Skeletal muscle tissue (tissue), 4 donors: ENCODE results near the gene PTBP1. TPM values are rescaled to one million over a fixed set of nuclear protein-coding genes. Genes with fewer than 3 reads are reported as not detected.

Experiments used
- H3K27ac ChIP-seq: one replicate; pipeline ENCODE4 v1.7.0; 2013; ENCODE audit warnings: mild to moderate bottlenecking, low read depth, low read length, inconsistent platforms
- H3K27me3 ChIP-seq, 3 donors: one replicate each; pipeline ENCODE4 v1.7.0; 2013; ENCODE audit warnings: low read length in 3 of 3; ENCODE audit not compliant: control insufficient read depth in 3 of 3, insufficient read depth in 3 of 3
- H3K36me3 ChIP-seq, 3 donors: one replicate each; pipeline ENCODE4 v1.7.0; 2013; ENCODE audit warnings: low read length in 3 of 3; ENCODE audit not compliant: control insufficient read depth in 3 of 3, insufficient read depth in 3 of 3
- H3K4me1 ChIP-seq, 3 donors: one replicate each; pipeline ENCODE4 v1.7.0; 2013; ENCODE audit warnings: low read length in 3 of 3, mild to moderate bottlenecking in 3 of 3; ENCODE audit not compliant: control insufficient read depth in 3 of 3, insufficient read depth in 3 of 3
- H3K4me3 ChIP-seq, 3 donors: one replicate each; pipeline ENCODE4 v1.7.0; 2013; ENCODE audit warnings: low read length in 3 of 3
- H3K9ac ChIP-seq, 3 donors: one replicate each; pipeline ENCODE4 v1.7.0; 2013; ENCODE audit warnings: low read length in 3 of 3, mild to moderate bottlenecking in 3 of 3, moderate library complexity in 2 of 3, low read depth in 1 of 3
- H3K9me3 ChIP-seq, 3 donors: one replicate each; pipeline ENCODE4 v1.7.0; 2013; ENCODE audit warnings: low read length in 3 of 3; ENCODE audit not compliant: control insufficient read depth in 3 of 3
- total RNA-seq: library from RNA; depleted of rRNA; stranded (reverse); fragments of >200 nt; gene quantifications from one replicate; pipeline ENCODE4 v1.2.3, GENCODE V29; 2014
- donor health status: Osteomylitis.

PTBP1 gene
- total RNA-seq: 50.1 TPM

- Histone ChIP-seq H3K4me1 (peaks cover 49 to 56% (median 54%) of the 10 kb centered on the region in 3 donors), H3K36me3 (peaks cover 6 to 9% (median 6%) of the 10 kb centered on the region in 3 donors), H3K9me3 (no peaks in the 10 kb centered on the region)
Measured at GRCh38 chr19:796692-797527, at the start of gene PTBP1. Gene PTBP1 (plus strand): TSS chr19:797452. CDS start chr19:797498, 46 bp downstream.

GRCh38 chr19:748274-748598 is 49.0 kb upstream of the PTBP1 start:
- peaks cover 0 to 8% (median 0%) of the 10 kb centered on the region in 3 donors for H3K9me3 ChIP-seq
- H3K4me1 ChIP-seq: no peaks in the 10 kb centered on the region
- H3K27me3 ChIP-seq: peaks cover 0 to 15% (median 13%) of the 10 kb centered on the region in 3 donors
- no peak overlapping the region for H3K9ac ChIP-seq
- H3K4me3 ChIP-seq: no peak overlapping the region
- no peak overlapping the region for H3K27ac ChIP-seq
- peaks cover 0 to 2% (median 2%) of the 10 kb centered on the region in 3 donors for H3K36me3 ChIP-seq

More at GRCh38 chr19:796692-797527, at the start of gene PTBP1:
- Histone ChIP-seq H3K9ac (peak within 1 kb of the TSS; percentile 88 to 94 (median 91)), H3K27ac (peak within 1 kb of the TSS; percentile 78), H3K27me3 (no peaks in the 10 kb centered on the region), H3K4me3 (peak within 1 kb of the TSS; percentile 87 to 93 (median 90))

GRCh38 chr19:749811-750210 is 47.4 kb upstream of the PTBP1 start:
- Histone ChIP-seq H3K9ac (no peak overlapping the region), H3K36me3 (peaks cover 0 to 2% (median 2%) of the 10 kb centered on the region in 3 donors), H3K27me3 (peaks cover 0 to 16% (median 16%) of the 10 kb centered on the region in 3 donors), H3K9me3 (peaks cover 0 to 8% (median 0%) of the 10 kb centered on the region in 3 donors), H3K4me3 (no peak overlapping the region), H3K4me1 (no peaks in the 10 kb centered on the region), H3K27ac (no peak overlapping the region)

- Histone ChIP-seq H3K36me3 (peaks cover 0 to 2% (median 2%) of the 10 kb centered on the region in 3 donors), H3K4me3 (no peak within 1 kb of the TSS), H3K9me3 (peaks cover 0 to 8% (median 0%) of the 10 kb centered on the region in 3 donors), H3K9ac (no peak within 1 kb of the TSS), H3K4me1 (no peaks in the 10 kb centered on the region), H3K27ac (no peak within 1 kb of the TSS), H3K27me3 (peaks cover 0 to 22% (median 19%) of the 10 kb centered on the region in 3 donors)
Measured at GRCh38 chr19:750640-751423, 46.4 kb upstream of the PTBP1 start, which contains the start of gene MISP. Gene MISP (plus strand): TSS chr19:751112. CDS start chr19:756947, 5,835 bp downstream.

- Histone ChIP-seq H3K4me1 (no peaks in the 10 kb centered on the region), H3K36me3 (no peaks in the 10 kb centered on the region), H3K27me3 (peaks cover 2 to 22% (median 19%) of the 10 kb centered on the region in 3 donors), H3K9me3 (peaks cover 0 to 8% (median 0%) of the 10 kb centered on the region in 3 donors), H3K27ac (no peak overlapping the region), H3K9ac (no peak overlapping the region), H3K4me3 (no peak overlapping the region)
Measured at GRCh38 chr19:751501-752341, 45.5 kb upstream of the PTBP1 start.

GRCh38 chr19:752652-753517 is 44.4 kb upstream of the PTBP1 start:
- Histone ChIP-seq H3K9ac (no peak overlapping the region), H3K27ac (no peak overlapping the region), H3K4me3 (peak overlapping the region in 2 of 3 donors; percentile 22 to 38), H3K36me3 (no peaks in the 10 kb centered on the region), H3K4me1 (no peaks in the 10 kb centered on the region), H3K9me3 (peaks cover 0 to 4% (median 0%) of the 10 kb centered on the region in 3 donors), H3K27me3 (peaks cover 4 to 22% (median 19%) of the 10 kb centered on the region in 3 donors)

GRCh38 chr19:754530-754929 is 42.7 kb upstream of the PTBP1 start:
- Histone ChIP-seq H3K36me3 (no peaks in the 10 kb centered on the region), H3K27me3 (peaks cover 4 to 22% (median 19%) of the 10 kb centered on the region in 3 donors), H3K9me3 (no peaks in the 10 kb centered on the region), H3K27ac (no peak overlapping the region), H3K9ac (no peak overlapping the region), H3K4me1 (no peaks in the 10 kb centered on the region), H3K4me3 (no peak overlapping the region)

- H3K36me3 ChIP-seq: no peaks in the 10 kb centered on the region
- no peaks in the 10 kb centered on the region for H3K4me1 ChIP-seq
- no peak overlapping the region for H3K27ac ChIP-seq
- H3K9me3 ChIP-seq: no peaks in the 10 kb centered on the region
- peaks cover 4 to 22% (median 19%) of the 10 kb centered on the region in 3 donors for H3K27me3 ChIP-seq
- H3K4me3 ChIP-seq: no peak overlapping the region
- H3K9ac ChIP-seq: no peak overlapping the region
Measured at GRCh38 chr19:755063-755462, 42.2 kb upstream of the PTBP1 start.
